Stimulated activated naive CD4-positive, alpha-beta T cell treated with Interleukin-2 at 50 U/mL for 16 hours (primary cell): ENCODE measurements around the gene TSG101.

ENCODE experiments used
- DNase-seq: peaks from one replicate; lab custom pipeline; 2025; lab: John Stamatoyannopoulos, UW

TSG101 gene

DNA sequence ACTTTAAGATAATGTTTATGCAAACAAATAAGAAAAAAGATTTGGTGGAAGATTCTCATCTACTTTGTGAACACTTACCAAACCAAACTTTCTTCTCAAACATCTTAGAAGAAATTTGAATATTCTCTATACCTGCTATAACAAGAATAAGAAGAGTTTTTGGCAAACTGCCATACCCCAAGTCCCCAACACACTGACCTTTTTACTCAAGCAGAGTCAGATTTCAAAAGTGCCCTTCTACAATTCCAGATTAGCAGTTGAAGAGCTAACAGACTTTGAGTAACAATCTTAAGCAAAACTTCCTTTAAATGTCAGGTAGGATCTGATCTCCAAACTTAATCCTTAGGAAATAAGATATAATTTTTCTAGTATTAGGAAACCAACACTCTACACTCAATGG lies 33.9 kb downstream of the TSG101 start:
- DNase-seq = no peak

DNA sequence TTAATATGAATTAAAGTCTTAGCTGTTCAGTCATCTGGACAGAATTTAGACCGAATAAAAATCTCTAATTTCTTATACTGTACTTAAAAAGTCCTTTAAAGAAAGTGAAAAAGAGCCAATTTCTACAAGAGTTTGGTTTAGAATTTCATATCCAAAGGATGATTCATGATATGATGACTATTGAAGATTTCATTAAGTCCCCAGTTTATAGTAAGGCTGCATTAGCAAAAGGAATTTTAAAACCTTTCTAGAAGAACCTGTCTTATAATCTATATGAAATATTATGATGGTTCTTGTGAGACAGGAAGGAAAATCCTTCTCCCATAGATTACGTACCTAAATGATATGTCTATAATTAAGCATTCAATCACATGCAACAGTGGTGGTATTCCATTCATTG lies 34.8 kb downstream of the TSG101 start:
- no peak for DNase-seq

DNA sequence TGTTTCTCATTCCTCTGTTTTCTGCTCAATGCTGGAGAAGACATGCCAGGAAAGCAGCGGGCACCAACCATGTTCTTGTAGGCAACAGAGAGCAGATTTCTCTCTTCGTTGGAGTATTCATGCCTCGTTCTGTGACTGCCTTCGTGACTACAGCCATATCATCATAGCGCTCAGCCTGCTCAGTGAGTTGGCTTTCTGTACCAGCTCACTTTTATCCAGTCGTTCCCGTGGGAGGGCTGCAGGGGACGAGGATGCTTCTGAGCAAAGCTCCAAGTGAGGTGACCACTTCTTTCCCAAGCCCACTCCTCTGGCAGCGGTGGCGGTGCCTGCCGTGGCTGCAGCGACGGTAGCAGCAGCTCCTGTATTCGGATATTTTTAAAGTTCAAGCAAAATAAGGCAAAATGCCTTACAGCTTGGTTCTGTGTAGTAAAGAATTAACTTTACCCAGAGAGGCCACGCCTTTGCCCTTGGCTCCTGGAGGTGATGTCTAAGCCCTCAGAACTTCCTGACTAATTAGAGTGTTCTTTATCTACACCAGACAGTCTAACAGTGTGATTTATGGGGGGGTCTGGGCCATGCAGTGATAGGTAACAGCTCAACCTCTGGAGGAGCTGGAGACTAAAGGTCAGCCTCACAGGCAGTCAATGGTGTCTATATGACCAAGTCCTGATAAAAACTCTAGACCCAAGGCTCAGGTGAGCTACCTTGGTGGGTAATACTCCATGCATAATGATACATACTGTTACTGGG lies 35.8 kb downstream of the TSG101 start:
- DNase-seq = no peak

DNA sequence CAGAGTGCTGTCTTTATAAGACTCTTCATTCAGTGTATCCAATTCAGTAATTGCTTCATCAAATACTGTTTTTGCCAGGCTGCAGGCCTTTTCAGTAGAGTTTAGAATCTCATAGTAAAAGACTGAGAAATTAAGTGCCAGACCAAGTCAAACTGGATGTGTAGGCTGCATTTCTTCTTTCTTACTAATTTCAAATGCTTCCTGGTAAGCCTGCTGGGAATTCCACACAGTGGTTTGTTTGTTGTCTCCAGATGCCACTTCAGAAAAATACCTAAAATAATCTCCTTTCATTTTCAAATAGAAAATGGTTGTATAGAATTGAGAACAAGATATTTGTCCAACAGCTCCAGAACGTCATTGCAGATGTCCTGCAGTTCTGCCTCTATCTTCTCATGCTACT lies 36.4 kb downstream of the TSG101 start:
- no peak for DNase-seq

DNA sequence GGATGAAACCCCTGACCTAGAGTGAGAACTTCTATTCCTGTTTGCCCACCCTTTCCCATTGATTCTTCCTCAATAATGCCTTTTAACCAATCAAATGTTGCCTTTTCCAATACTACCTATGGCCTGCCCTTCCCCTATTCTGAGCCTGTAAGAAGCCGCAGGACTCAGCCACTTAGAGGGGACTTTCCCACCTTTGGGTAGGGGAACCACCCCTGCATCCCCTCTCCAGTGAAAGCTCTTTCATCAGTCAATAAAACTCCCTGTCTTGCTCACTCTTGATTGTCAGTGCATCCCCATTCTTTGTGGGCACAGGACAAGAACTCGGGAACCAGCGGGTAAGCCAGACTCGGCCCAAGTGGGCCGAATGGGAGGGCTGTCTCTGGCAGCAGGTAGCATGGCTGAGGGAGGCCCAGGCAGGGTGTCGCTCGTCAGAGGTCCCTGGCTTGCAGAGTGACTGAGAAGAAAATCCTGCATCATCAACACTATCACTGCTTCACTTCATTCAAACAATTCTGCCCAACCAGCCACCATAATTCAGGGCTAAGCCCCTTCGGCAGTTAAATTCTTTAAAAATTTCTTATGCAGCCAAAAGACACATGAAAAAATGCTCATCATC lies 40.7 kb downstream of the TSG101 start:
- DNase-seq = no peak

DNA sequence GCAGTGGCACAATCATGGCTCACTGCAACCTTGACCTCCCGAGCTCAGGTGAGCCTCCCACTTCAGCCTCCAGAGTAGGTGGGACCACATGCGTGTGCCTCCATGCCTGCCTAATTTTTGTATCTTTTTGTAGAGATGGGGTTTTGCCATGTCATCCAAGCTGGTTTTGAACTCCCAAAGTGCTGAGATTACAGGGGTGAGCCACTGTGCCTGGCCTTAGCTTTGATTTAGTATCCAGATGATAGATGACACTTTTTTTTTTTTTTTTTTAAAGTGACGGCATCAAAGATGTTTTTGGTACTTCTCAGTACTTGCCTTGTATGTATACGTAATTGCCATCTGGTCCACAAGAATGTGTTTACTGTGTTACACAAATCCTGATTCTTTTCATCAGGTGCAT lies 47.7 kb downstream of the TSG101 start:
- no peak for DNase-seq

DNA sequence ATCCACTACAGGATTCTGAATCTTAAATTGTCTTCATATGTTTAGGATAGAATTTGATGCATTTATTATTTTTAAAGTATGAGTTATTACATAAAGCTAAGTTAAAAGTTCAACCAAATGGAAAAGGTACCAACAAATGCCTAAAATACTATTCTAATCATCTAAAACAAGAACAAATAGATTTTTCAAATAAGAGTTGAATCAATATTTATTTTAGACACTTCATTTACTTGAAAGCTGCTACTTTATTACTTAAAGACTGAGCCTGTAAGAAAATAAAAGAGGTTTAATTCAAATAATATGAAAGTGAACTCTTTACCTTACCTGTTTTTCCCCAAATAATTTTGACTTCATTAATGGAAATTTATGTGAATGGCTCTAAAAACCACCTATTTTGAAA lies 54.2 kb downstream of the TSG101 start:
- no peak for DNase-seq

DNA sequence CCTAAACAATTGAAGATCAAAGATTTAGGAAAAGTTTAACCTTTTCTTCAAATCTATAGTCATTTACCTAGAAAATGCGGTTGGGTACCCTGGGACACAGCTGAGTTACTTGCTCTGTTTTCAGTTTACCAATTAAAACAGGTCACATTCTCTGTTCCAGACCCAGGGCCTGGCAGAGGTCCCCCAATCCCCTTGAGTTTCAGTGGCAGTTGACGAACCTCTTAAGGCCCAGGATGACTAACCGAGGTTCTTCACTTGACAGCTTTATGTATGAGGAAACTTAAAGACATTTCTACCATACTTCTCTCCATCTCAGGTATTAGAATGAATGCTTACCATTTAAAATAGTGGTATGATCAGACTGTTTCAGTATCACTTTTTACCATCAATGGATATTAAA lies 54.7 kb downstream of the TSG101 start:
- DNase-seq = no peak

DNA sequence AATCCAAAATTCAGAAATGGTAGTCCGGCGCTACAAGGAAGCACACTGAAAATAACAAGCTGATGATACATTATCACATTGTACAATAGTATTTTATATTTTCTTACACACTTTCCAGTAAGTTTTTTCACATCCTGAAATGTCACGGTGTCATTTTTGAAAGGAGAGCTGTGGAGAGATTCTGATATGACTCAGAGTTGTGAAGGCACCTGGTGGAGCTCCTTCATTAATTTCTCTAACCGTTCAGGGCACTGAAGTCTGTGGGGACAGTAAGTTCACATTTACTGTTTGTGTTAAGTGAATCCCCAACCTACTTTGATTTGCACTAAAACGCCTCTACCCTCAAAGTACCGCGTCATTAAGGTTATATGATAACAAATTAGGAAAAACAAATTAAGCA lies 57.8 kb downstream of the TSG101 start:
- DNase-seq = no peak

DNA sequence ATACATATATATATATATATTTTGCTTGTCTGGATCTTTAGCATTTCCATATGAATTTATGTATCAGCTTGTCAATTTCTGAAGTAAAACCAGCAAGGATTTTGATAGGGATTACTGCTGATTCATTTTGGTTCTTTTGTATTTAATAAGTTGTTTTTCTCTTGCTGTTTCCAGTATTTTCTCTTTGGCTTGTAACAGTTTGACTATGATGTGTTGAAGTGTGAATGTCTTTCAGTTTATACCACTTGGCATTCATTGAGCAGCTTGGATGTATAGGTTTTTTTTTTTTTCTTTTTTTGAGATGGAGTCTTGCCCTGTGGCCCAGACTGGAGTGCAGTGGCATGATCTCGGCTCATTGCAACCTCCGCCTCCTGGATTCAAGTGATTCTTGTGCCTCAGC lies 58.7 kb downstream of the TSG101 start:
- DNase-seq = no peak

DNA sequence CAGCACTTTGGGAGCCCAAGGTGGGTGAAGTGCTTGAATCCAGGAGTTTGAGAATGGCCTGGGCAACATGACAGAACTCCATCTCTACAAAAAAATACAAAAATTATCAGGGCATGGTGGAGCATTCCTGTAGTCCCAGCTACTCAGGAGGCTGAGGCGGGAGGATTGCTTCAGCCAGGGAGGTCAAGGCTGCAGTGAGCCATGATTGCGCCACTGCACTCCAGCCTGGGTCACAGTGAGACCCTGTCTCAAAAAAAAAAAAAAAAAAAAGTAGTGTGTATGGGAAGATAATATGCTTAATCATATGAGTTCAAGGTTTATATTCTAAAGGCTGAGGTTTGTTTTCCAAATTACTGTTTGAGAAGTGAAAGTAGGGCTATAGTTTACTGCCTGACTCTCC lies 60.3 kb downstream of the TSG101 start:
- no peak for DNase-seq

DNA sequence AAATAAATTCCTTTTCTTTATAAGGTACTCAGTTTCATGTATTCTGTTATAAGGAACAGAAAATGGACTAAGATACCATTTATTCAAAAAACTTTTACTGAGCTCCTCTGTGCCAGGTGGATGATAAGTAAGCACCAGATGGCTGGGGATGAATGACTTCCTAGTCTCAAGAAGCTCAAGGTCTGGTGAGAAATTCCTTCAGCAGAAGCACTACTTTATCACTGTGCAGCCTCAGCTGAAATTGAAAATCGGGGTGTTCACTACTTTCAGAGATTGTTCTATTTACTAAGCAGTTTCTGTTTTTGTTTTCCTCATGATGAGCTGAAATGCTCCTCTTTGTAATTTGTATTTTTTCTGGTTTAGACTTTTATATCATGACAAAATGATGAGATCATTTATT lies 63.3 kb downstream of the TSG101 start:
- DNase-seq = no peak

DNA sequence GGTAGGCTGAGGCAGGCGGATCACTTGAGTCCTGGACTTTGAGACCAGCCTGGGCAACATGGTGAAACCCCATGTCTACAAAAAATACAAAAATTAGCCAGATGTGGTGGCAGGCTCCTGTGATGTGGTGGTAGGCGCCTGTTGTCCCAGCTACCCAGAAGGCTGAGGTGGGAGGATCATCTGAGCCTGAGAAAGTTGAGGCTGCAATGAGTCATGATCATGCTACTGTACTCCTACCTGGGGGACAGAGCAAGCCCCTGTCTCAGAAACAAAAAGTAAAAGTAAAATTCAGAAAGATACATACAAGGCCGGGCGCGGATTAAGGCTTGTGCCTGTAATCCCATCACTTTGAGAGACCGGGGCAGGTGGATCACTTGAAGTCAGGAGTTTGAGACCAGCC lies 64.8 kb downstream of the TSG101 start:
- DNase-seq = no peak

DNA sequence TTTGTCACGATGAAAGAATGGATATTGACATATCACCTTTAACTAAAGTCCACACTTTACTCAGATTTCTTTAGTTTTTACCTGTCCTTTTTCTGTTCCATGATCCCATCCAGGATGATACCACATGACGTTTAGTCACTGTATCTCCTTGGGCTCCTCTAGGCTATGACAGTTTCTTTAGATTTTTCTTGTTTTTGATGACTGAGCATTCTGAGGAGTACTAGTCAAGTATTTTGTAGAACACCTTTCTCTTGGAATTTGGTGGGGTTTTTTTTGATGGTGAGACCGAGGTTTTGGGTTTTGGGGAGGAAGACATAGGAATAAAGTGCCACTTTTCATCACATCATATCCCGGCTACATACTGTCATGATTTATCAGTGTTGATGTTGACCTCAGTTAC lies 67.1 kb downstream of the TSG101 start:
- DNase-seq = no peak

DNA sequence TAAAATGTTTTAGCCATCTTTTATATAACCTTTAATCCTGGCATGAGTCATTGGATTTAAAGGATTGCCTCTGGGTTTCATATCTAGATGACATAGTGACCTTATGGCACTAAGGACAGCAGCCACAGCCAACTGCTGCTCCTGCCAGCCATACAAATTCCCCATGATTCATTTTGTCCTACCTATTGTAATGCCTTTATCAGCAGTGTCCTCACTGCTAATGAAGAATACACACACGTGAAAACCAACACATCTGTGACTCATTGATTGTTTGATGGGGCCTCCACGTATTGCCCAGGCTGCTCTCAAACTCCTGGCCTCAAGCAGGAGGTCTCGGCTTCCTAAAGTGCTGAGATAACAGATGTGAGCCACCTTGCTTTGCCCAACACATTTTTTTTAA lies 69.3 kb downstream of the TSG101 start:
- DNase-seq = no peak

DNA sequence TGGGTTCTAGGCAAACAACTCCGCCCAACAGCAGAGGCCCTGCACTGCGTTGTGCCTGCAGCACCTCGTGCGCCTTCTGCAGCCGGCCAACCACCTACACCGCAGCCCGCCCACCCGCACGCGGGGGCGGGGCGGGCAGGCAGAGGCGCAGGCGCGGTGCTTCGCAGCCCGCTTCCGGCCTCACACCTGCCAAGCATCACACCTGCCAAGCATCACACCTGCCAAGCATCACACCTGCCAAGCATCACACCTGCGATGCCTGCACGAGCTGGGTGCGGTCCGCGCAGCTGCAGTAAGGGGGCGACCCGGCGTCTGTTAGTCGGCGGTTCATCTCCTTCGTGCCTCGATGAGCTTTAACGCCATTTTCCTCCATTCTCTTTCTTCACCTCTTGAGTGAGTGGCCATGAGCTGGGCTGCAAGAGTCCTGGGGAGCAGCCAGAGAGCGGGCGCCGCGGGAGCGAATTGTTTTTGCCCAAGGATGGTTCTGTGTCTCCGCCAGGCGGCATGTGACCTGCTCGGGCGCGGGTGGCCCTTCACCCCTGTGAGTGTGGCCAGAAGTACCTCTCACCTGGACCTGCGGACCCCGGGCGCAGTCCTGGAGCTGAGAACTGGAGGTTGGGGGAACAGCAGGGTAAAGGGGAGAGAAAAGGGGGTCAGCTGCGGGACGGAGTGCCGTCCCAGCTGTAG lies 70.9 kb downstream of the TSG101 start, which contains the start of gene LDHAL6A:
Gene LDHAL6A (plus strand): TSS at position 171 of the 687 bp plus-strand sequence. CDS start 825 bp downstream, outside the sequence.
- DNase-seq = no peak

DNA sequence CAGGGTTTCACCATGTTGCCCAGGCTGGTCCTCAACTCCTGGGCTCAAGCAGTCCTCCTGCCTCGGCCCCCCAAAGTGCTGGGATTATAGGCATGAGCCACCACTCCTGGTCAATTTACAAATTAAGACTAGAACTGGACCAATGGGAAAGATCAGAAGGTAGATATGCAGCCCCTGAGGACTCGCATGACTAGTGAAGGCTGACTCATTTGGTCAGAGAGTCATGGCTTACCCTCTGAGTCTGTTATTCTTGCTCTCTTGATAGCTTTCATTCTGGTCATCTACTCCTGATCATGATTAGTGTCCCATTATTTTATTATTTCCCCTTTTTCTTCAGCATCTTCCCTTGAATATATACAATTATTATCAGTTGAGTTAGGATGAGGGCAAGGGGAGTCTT lies 73.8 kb downstream of the TSG101 start:
- no peak for DNase-seq

DNA sequence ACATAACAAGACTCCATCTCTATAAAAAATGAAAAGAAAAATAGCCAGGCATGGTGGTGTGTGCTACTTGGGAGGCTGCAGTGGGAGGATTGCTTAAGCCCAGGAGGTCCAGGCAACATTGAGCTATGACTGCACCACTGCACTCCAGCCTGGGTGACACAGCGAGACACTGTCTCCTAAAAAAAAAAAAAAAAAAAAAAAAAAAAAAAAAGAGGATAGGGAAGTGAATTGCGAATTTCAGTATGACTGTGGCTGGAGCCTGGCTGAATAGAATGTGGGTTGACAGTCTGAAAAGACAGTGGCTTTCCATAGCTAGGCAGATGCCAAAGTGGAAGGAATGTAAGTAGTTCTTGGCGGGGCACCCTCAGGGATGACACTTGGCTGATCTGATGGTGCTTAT lies 77.5 kb downstream of the TSG101 start:
- DNase-seq = no peak

DNA sequence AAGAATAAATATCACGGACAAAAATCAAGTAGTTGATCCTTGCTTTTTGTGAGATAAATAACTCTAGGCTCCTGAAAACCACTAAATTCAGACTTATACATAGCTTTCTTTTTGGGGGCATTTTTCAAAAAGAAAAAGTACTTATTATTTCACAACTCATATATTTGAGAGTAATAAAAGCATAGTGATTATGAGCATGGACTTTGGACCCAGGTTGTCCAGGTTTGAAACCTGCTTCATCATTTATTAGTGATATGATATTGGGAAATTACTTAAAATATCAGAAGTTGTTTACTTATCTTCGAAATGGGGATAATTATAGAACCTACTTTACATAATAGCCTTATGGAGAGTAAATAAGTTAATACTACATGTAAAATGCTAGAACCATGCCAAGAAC lies 88.1 kb downstream of the TSG101 start:
- DNase-seq = no peak
